H9 (cell line): ENCODE data around the gene BNIP5. TPM values are rescaled to one million over a fixed set of nuclear protein-coding genes. Genes with fewer than 3 reads are reported as not detected.

Source experiments
- DNase-seq: peaks from one replicate; pipeline ENCODE4 v3.0.0-alpha.2; 2017
- H2AFZ ChIP-seq: one replicate; pipeline ENCODE4 v1.6.1; 2013; ENCODE audit warnings: mild to moderate bottlenecking, low read length, control low read depth, moderate library complexity
- H2AK5ac ChIP-seq: 2 replicates; pipeline ENCODE4 v1.6.1; 2013; ENCODE audit warnings: low read length, control low read depth, mixed read lengths; ENCODE audit not compliant: insufficient read length
- H2BK120ac ChIP-seq: one replicate; pipeline ENCODE4 v1.6.1; 2013; ENCODE audit warnings: low read depth, mild to moderate bottlenecking, low read length, control low read depth, inconsistent platforms; ENCODE audit not compliant: poor library complexity, severe bottlenecking
- H2BK12ac ChIP-seq: 2 replicates; pipeline ENCODE4 v1.6.1; 2013; ENCODE audit warnings: low read length, control low read depth, mixed read lengths, low read depth; ENCODE audit not compliant: insufficient read length
- H2BK15ac ChIP-seq: 2 replicates; pipeline ENCODE4 v1.6.1; 2013; ENCODE audit warnings: low read depth, low read length, control low read depth
- H2BK20ac ChIP-seq: one replicate; pipeline ENCODE4 v1.6.1; 2013; ENCODE audit warnings: low read depth, mild to moderate bottlenecking, low read length, control low read depth, inconsistent platforms; ENCODE audit not compliant: poor library complexity, severe bottlenecking
- H2BK5ac ChIP-seq: 2 replicates; pipeline ENCODE4 v1.6.1; 2013; ENCODE audit warnings: low read length, control low read depth, mixed read lengths; ENCODE audit not compliant: insufficient read length
- H3K14ac ChIP-seq: 2 replicates; pipeline ENCODE4 v1.6.1; 2013; ENCODE audit warnings: low read length, control low read depth; ENCODE audit not compliant: insufficient read depth
- H3K18ac ChIP-seq: 2 replicates; pipeline ENCODE4 v1.6.1; 2013; ENCODE audit warnings: low read depth, mild to moderate bottlenecking, mixed read lengths, low read length, control low read depth; ENCODE audit not compliant: insufficient read length
- H3K23ac ChIP-seq: 2 replicates; pipeline ENCODE4 v1.6.1; 2013; ENCODE audit warnings: low read length, control low read depth, mixed read lengths, low read depth; ENCODE audit not compliant: insufficient read length
- H3K23me2 ChIP-seq: 2 replicates; pipeline ENCODE4 v1.6.1; 2013; ENCODE audit warnings: low read depth, mild to moderate bottlenecking, mixed read lengths, low read length, control low read depth; ENCODE audit not compliant: insufficient read length, poor library complexity, severe bottlenecking
- H3K27ac ChIP-seq: 2 replicates; pipeline ENCODE4 v1.5.1; 2013; ENCODE audit warnings: low read length, control low read depth, mixed read lengths, low read depth; ENCODE audit not compliant: insufficient read length
- H3K27me3 ChIP-seq: 2 replicates; pipeline ENCODE4 v1.6.1; 2013; ENCODE audit warnings: low read length, control low read depth, inconsistent platforms; ENCODE audit not compliant: insufficient read depth
- H3K4ac ChIP-seq: 2 replicates; pipeline ENCODE4 v1.6.1; 2013; ENCODE audit warnings: low read depth, mild to moderate bottlenecking, control low read depth, inconsistent platforms, low read length, moderate library complexity
- H3K4me1 ChIP-seq: 2 replicates; pipeline ENCODE4 v1.6.1; 2013; ENCODE audit warnings: low read length, control low read depth, inconsistent platforms; ENCODE audit not compliant: insufficient read depth
- H3K4me2 ChIP-seq: 2 replicates; pipeline ENCODE4 v1.6.1; 2013; ENCODE audit warnings: low read length, control low read depth, mixed read lengths; ENCODE audit not compliant: insufficient read length, insufficient read depth
- H3K56ac ChIP-seq: 2 replicates; pipeline ENCODE4 v1.6.1; 2013; ENCODE audit warnings: low read depth, mild to moderate bottlenecking, mixed read lengths, low read length, control low read depth; ENCODE audit not compliant: insufficient read length
- H3K79me1 ChIP-seq: 2 replicates; pipeline ENCODE4 v1.6.1; 2013; ENCODE audit warnings: low read depth, mild to moderate bottlenecking, moderate library complexity, low read length, control low read depth, inconsistent platforms; ENCODE audit not compliant: insufficient read depth, poor library complexity, severe bottlenecking
- H3K79me2 ChIP-seq: 2 replicates; pipeline ENCODE4 v1.6.1; 2013; ENCODE audit warnings: low read length, control low read depth, inconsistent platforms; ENCODE audit not compliant: insufficient read depth
- H3K9ac ChIP-seq: 2 replicates; pipeline ENCODE4 v1.6.1; 2013; ENCODE audit warnings: low read length, control low read depth, mixed read lengths; ENCODE audit not compliant: insufficient read length; ENCODE audit errors: extremely low read depth
- H3K9me3 ChIP-seq: one replicate; pipeline ENCODE4 v1.6.1; 2013; ENCODE audit warnings: low read depth, low read length, inconsistent platforms; ENCODE audit not compliant: control insufficient read depth
- H3T11ph ChIP-seq: one replicate; pipeline ENCODE4 v1.6.1; 2013; ENCODE audit warnings: mild to moderate bottlenecking, low read length, control low read depth, inconsistent platforms
- H4K20me1 ChIP-seq: one replicate; pipeline ENCODE4 v1.6.1; 2013; ENCODE audit not compliant: control insufficient read depth, insufficient read length, insufficient read depth
- H4K5ac ChIP-seq: 2 replicates; pipeline ENCODE4 v1.6.1; 2013; ENCODE audit warnings: low read depth, mild to moderate bottlenecking, mixed read lengths, low read length, control low read depth; ENCODE audit not compliant: insufficient read length
- H4K8ac ChIP-seq: replicated peaks from 2 replicates; pipeline ENCODE4 v1.6.1; 2013; ENCODE audit warnings: low read length, control low read depth, mixed read lengths, low read depth; ENCODE audit not compliant: insufficient read length
- H4K91ac ChIP-seq: 2 replicates; pipeline ENCODE4 v1.6.1; 2013; ENCODE audit warnings: low read depth, mild to moderate bottlenecking, moderate library complexity, mixed read lengths, low read length, control low read depth; ENCODE audit not compliant: insufficient read length
- H3K27ac Mint-ChIP-seq, 3 experiments: 2 replicates in 2 of 3; 3 replicates in 1 of 3; pipeline ENCODE4 v1.8.0; 2020 to 2021; ENCODE audit warnings: mixed read lengths in 3 of 3, mild to moderate bottlenecking in 1 of 3, moderate library complexity in 1 of 3
- H3K27me3 Mint-ChIP-seq: 2 replicates; pipeline ENCODE4 v1.8.0; 2021; ENCODE audit warnings: low read depth, mild to moderate bottlenecking, moderate library complexity, mixed read lengths
- H3K36me3 Mint-ChIP-seq, 3 experiments: 2 replicates in 2 of 3; 3 replicates in 1 of 3; pipeline ENCODE4 v1.8.0; 2020 to 2021; ENCODE audit warnings: low read depth in 3 of 3, mixed read lengths in 3 of 3; ENCODE audit not compliant: insufficient read depth in 1 of 3
- H3K4me1 Mint-ChIP-seq, 2 experiments: 2 replicates each; pipeline ENCODE4 v1.8.0; 2020; ENCODE audit warnings: mixed read lengths in 2 of 2
- H3K4me3 Mint-ChIP-seq, 2 experiments: 2 replicates in 1 of 2; 3 replicates in 1 of 2; pipeline ENCODE4 v1.8.0; 2020 to 2021; ENCODE audit warnings: mild to moderate bottlenecking in 2 of 2, mixed read lengths in 2 of 2, moderate library complexity in 1 of 2
- H3K9me3 Mint-ChIP-seq, 2 experiments: 2 replicates in 1 of 2; 3 replicates in 1 of 2; pipeline ENCODE4 v1.8.0; 2020; ENCODE audit warnings: mild to moderate bottlenecking in 2 of 2, mixed read lengths in 2 of 2, moderate library complexity in 1 of 2
- WGBS: extraction: QIAGEN DNeasy Blood & Tissue Kit; methylation state at CpG from one replicate; pipeline ENCODE4 v1.1.7; 2013; ENCODE audit warnings: missing lambda C conversion rate, low lambda C conversion rate, mixed read lengths; ENCODE audit not compliant: insufficient read length; ENCODE audit errors: extremely low coverage; 5-methylcytosine and 5-hydroxymethylcytosine counted together
- total RNA-seq: library from RNA; stranded (reverse); gene quantifications from 2 replicates; pipeline ENCODE4 v1.2.1, GENCODE V29; 2021
- TF ChIP-seq, protein P1 (sequence below): fragments of 200-600 bp; sonication (generic); conservative IDR thresholded peaks from 3 replicates; pipeline ENCODE4 v1.8.0; 2021; ENCODE audit warnings: antibody characterized with exemption, mild to moderate bottlenecking

The BNIP5 gene
- total RNA-seq, 1 experiment from 2014 or later = not detected

DNA sequence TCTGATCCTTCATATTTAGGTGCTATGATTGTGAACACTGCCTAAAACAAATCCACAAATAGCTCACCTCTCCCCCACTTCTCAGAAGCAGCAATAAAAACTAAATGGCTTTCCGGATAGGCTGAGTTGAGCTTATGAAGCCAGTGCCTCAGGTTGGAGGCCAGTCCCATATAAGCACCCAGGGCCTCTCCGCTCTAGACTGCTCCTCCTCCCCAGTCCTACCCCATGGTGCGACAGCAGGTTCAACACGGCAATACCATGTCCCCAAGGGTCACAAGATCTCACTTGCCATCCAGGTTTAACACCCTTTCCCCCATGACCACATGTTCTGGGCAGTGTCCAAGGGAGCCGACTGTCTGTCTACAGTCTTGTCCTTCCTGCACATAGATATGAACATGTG is 20.8 kb downstream of the BNIP5 start:
- H3K23me2 ChIP-seq = no peaks in the 10 kb centered on the region
- H2BK20ac ChIP-seq = no peak overlapping the region
- no peak overlapping the region for H3K18ac ChIP-seq
- no peaks in the 10 kb centered on the region for H3K79me1 ChIP-seq
- H3K9ac ChIP-seq = no peak overlapping the region
- no peak overlapping the region for H3K27ac Mint-ChIP-seq
- no peak overlapping the region for H2AK5ac ChIP-seq
- WGBS = no CpG with 5 or more reads among the region's 5 CpGs
- no peak overlapping the region for H4K91ac ChIP-seq
- no peaks in the 10 kb centered on the region for H3K27me3 ChIP-seq
- H3K14ac ChIP-seq = no peak overlapping the region
- H3K27ac ChIP-seq = no peak overlapping the region
- peaks cover 6% of the 10 kb centered on the region for H3K27me3 Mint-ChIP-seq
- H2AFZ ChIP-seq = no peak overlapping the region
- H3T11ph ChIP-seq = no peak overlapping the region
- no peak overlapping the region for H2BK12ac ChIP-seq
- no peaks in the 10 kb centered on the region for H3K36me3 Mint-ChIP-seq
- no peak overlapping the region for H3K4me3 Mint-ChIP-seq
- no peaks in the 10 kb centered on the region for H4K20me1 ChIP-seq
- DNase-seq = no peak
- no peak overlapping the region for H2BK15ac ChIP-seq
- no peak overlapping the region for H3K56ac ChIP-seq
- no peak overlapping the region for H3K4me2 ChIP-seq
- no peak overlapping the region for H3K4ac ChIP-seq
- no peak overlapping the region for H4K8ac ChIP-seq
- H3K9me3 Mint-ChIP-seq = no peaks in the 10 kb centered on the region; a peak in 1 of 5 replicates
- H3K79me2 ChIP-seq = no peaks in the 10 kb centered on the region
- H3K4me1 Mint-ChIP-seq = peaks cover 20 to 45% of the 10 kb centered on the region in 2 experiments
- no peak overlapping the region for H2BK120ac ChIP-seq
- TF ChIP-seq, protein P1, sequence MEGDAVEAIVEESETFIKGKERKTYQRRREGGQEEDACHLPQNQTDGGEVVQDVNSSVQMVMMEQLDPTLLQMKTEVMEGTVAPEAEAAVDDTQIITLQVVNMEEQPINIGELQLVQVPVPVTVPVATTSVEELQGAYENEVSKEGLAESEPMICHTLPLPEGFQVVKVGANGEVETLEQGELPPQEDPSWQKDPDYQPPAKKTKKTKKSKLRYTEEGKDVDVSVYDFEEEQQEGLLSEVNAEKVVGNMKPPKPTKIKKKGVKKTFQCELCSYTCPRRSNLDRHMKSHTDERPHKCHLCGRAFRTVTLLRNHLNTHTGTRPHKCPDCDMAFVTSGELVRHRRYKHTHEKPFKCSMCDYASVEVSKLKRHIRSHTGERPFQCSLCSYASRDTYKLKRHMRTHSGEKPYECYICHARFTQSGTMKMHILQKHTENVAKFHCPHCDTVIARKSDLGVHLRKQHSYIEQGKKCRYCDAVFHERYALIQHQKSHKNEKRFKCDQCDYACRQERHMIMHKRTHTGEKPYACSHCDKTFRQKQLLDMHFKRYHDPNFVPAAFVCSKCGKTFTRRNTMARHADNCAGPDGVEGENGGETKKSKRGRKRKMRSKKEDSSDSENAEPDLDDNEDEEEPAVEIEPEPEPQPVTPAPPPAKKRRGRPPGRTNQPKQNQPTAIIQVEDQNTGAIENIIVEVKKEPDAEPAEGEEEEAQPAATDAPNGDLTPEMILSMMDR = no peak
- H2BK5ac ChIP-seq = no peak overlapping the region
- H3K9me3 ChIP-seq = no peaks in the 10 kb centered on the region
- H3K4me1 ChIP-seq = no peaks in the 10 kb centered on the region
- H4K5ac ChIP-seq = no peak overlapping the region
- H3K23ac ChIP-seq = no peak overlapping the region
